SJSA1 (cell line): ENCODE results near the gene TRIM63. TPM values are rescaled to one million over a fixed set of nuclear protein-coding genes. Genes with fewer than 3 reads are reported as not detected.

Source experiments
- DNase-seq, 2 experiments: peaks; one replicate each; pipeline ENCODE4 v3.0.0-alpha.2; 2015 to 2020; ENCODE audit warnings: low spot score in 2 of 2, low read depth in 1 of 2
- H3K27ac ChIP-seq: fragments of 250-450 bp; sonication (Bioruptor Pico); 2 replicates; pipeline ENCODE4 v1.5.1; 2020; ENCODE audit warnings: mild to moderate bottlenecking, moderate library complexity
- H3K27me3 ChIP-seq: fragments of 250-450 bp; sonication (Bioruptor Pico); replicated peaks from 2 replicates; pipeline ENCODE4 v1.5.1; 2020; ENCODE audit warnings: mild to moderate bottlenecking, moderate library complexity
- H3K36me3 ChIP-seq: fragments of 250-450 bp; sonication (Bioruptor Pico); 2 replicates; pipeline ENCODE4 v1.5.1; 2020; ENCODE audit warnings: mild to moderate bottlenecking
- H3K4me1 ChIP-seq: fragments of 250-450 bp; sonication (Bioruptor Pico); replicated peaks from 2 replicates; pipeline ENCODE4 v1.6.1; 2021; ENCODE audit warnings: mild to moderate bottlenecking
- H3K4me3 ChIP-seq: fragments of 250-450 bp; sonication (Bioruptor Pico); 2 replicates; pipeline ENCODE4 v1.5.1; 2020; ENCODE audit warnings: mild to moderate bottlenecking
- H3K9me3 ChIP-seq: fragments of 250-450 bp; sonication (Bioruptor Pico); replicated peaks from 2 replicates; pipeline ENCODE4 v1.5.1; 2020; ENCODE audit warnings: mild to moderate bottlenecking
- total RNA-seq: library from RNA; depleted of rRNA; stranded (reverse); fragments of >200 nt; shearing (Covaris generic); gene quantifications from 2 replicates; pipeline ENCODE4 v1.2.3, GENCODE V29; 2014

TRIM63 gene
- total RNA-seq, 1 experiment from 2014 or later: not detected

- H3K27ac ChIP-seq: no peak overlapping the region
- H3K4me3 ChIP-seq: no peak overlapping the region
- DNase-seq: no peak
- H3K36me3 ChIP-seq: no peaks in the 10 kb centered on the region
- peaks cover 5% of the 10 kb centered on the region for H3K4me1 ChIP-seq
- peaks cover 75% of the 10 kb centered on the region for H3K27me3 ChIP-seq
- no peaks in the 10 kb centered on the region for H3K9me3 ChIP-seq
These were observed 23.0 kb downstream of the TRIM63 start for GRCh38 chr1:26044414-26044813.

DNA sequence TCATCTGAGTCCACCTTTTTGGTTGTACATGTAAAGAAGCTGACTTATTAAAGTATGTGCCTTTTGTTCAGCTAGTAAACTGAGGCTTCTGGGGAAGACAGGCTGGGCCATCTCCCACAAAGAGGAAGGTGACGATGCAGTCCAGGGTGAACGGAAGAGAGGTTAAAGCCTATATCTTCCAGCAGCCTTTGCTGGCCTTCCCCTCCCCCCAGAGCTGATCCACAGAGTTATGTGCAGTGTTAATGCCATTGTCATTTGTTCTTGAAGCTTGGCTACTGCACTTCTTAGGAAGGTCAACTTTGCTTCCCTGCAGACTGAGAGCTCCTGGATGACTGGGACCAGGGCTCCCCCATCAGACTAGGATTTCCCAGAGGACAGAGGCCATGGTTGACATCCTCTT is 23.7 kb downstream of the TRIM63 start:
- peaks cover 5% of the 10 kb centered on the region for H3K4me1 ChIP-seq
- no peak overlapping the region for H3K4me3 ChIP-seq
- no peaks in the 10 kb centered on the region for H3K36me3 ChIP-seq
- H3K9me3 ChIP-seq: no peaks in the 10 kb centered on the region
- no peak overlapping the region for H3K27ac ChIP-seq
- DNase-seq: no peak
- peaks cover 70% of the 10 kb centered on the region for H3K27me3 ChIP-seq

GRCh38 chr1:26041978-26042377 is 25.5 kb downstream of the TRIM63 start:
- Histone ChIP-seq H3K27me3 (peaks cover 53% of the 10 kb centered on the region), H3K36me3 (no peaks in the 10 kb centered on the region), H3K4me3 (no peak overlapping the region), H3K27ac (no peak overlapping the region), H3K9me3 (no peaks in the 10 kb centered on the region), H3K4me1 (peaks cover 5% of the 10 kb centered on the region)
- DNase-seq: no peak

- H3K27me3 ChIP-seq: peaks cover 48% of the 10 kb centered on the region
- no peak overlapping the region for H3K27ac ChIP-seq
- no peak for DNase-seq
- no peaks in the 10 kb centered on the region for H3K9me3 ChIP-seq
- H3K4me1 ChIP-seq: peaks cover 8% of the 10 kb centered on the region
- no peaks in the 10 kb centered on the region for H3K36me3 ChIP-seq
- H3K4me3 ChIP-seq: no peak overlapping the region
These were observed 26.0 kb downstream of the TRIM63 start for GRCh38 chr1:26041401-26041800.

DNA sequence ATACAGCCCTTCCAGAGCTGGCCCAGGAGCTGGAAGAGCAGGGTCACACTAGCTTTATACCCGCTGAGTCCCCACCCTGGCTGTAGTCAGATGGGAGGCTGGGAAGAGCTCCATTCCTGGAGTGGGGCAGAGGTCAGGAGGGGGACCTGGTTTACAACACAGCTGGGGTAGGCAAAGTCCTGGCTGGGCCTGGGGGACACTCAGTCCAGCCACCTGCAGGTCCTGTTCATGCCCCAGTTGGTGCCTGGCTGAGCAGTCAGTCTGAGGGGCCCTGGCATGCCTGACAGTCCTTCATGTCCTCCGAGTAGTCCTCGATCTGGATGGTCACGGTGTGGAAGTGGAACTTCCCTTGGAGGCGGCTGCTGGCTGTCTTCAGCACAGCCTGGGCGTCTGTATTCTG is 28.5 kb downstream of the TRIM63 start:
- DNase-seq: no peak
- no peaks in the 10 kb centered on the region for H3K9me3 ChIP-seq
- H3K27me3 ChIP-seq: peaks cover 23% of the 10 kb centered on the region
- no peak overlapping the region for H3K27ac ChIP-seq
- peaks cover 19% of the 10 kb centered on the region for H3K4me1 ChIP-seq
- H3K4me3 ChIP-seq: no peak overlapping the region
- H3K36me3 ChIP-seq: no peaks in the 10 kb centered on the region

DNA sequence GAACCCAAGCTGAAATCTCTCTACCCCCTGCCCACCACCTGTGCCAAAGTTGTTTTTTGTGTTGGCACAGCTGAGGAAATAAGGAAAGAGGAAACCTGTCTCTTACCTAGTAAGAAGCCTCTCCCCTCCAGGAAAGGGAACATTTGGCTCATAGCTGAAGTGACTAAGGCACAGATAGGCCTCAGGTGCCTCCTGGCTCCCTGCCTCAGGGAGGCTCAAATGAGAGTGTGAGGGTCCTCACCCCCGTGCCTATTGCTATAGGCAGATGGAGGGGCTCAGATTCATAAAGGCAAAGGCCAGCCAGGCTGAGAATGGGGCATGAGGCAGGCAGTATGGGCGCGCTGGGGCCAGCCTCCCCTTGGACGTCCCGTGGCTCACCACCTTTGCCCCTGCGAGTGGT is 29.0 kb downstream of the TRIM63 start:
- Histone ChIP-seq H3K4me1 (peaks cover 19% of the 10 kb centered on the region), H3K4me3 (no peak overlapping the region), H3K27ac (no peak overlapping the region), H3K9me3 (no peaks in the 10 kb centered on the region), H3K27me3 (peaks cover 18% of the 10 kb centered on the region), H3K36me3 (no peaks in the 10 kb centered on the region)
- DNase-seq: no peak

GRCh38 chr1:26037904-26038303 is 29.5 kb downstream of the TRIM63 start:
- Histone ChIP-seq H3K36me3 (no peaks in the 10 kb centered on the region), H3K4me3 (no peak overlapping the region), H3K9me3 (no peaks in the 10 kb centered on the region), H3K4me1 (peaks cover 19% of the 10 kb centered on the region), H3K27me3 (peaks cover 14% of the 10 kb centered on the region), H3K27ac (no peak overlapping the region)
- no peak for DNase-seq

- no peak for DNase-seq
- Histone ChIP-seq H3K27me3 (0 out of 2 replicates have a peak, but pooled peaks cover 4% of the 10 kb centered on the region), H3K27ac (no peak overlapping the region), H3K36me3 (no peaks in the 10 kb centered on the region), H3K9me3 (no peaks in the 10 kb centered on the region), H3K4me3 (no peak overlapping the region), H3K4me1 (peaks cover 19% of the 10 kb centered on the region)
These were observed 30.6 kb downstream of the TRIM63 start for GRCh38 chr1:26036756-26037281.

DNA sequence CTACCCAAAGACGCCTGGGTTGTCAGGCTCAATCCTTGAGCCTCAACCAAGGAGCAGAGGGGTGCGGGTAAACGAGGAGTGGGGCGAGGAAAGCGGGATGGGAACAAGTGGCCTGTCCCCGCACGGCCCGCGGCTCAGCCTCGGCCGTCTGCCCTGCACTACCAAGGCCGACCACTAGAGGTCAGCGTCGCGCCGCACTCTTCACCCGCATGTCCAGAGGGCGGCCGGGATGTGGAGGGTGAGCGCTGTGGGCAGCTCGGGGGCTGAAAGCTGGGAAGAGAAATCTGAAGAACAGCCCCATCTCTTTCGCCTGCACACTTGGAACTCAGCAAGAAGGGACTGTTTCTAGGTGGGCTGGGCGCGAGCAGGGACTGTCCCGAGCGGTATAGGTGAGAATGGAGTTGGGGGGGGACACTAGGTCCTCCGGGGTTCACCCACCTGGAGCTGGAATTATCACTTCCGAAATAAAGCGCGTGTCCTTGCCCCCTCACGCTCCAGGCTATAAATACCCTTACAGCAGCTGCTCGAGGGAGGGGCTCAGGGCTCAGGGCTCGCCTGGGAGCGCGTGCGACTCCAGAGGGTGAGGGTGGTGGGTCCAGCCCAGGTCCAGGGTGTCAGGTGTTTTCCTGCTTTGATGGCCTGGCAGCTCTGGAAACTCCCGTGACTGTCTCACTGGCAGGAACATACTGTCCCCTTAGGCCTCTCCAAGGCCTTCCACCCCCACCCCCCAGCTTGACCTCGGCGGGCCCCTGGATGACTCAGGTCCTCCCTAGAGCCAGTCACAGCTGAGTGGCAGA is 31.3 kb downstream of the TRIM63 start:
- peak; percentile 80 to 83 for DNase-seq
- H3K9me3 ChIP-seq: no peaks in the 10 kb centered on the region
- no peaks in the 10 kb centered on the region for H3K36me3 ChIP-seq
- 0 out of 2 replicates have a peak, but pooled peaks cover 4% of the 10 kb centered on the region for H3K27me3 ChIP-seq
- H3K4me3 ChIP-seq: peak overlapping the region; percentile 49
- H3K27ac ChIP-seq: no peak overlapping the region
- H3K4me1 ChIP-seq: peaks cover 19% of the 10 kb centered on the region

DNA sequence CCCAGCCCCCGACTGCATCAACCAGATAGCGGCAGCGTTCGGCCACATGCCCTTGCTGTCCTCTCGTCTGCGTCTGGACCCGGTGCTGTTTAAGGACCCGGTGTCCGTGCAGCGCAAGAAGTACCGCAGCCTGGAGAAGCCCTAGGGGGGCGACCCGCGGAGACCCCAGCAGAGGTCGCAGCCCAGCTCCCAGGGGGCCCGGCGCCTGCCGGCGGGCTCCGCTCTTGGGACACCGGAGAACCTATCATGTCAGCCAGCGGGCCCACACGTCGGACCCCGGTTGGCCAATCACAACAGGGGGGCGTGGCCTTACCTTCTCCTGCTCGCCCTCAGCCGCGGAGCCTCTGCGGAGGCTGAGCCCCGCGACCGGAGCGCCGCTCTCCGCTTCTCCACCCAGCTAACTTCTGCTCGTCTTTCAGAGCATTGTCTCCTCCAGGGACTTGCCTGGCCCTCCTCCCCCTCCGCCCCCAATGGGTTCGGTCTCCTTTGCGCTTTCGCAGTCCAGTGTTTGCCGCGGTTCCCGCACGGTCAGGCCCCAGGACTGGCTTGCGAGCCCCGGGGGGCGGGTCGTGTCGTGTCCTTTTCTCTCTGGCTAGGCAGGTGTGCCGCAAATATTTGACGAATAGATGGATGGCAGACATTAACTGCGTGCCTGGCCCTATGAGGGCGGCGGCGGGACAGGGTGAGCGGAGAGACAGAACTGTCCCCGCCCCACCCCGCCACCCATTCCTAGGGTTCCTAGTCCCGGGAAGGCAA is 32.0 kb downstream of the TRIM63 start:
- 0 out of 2 replicates have a peak, but pooled peaks cover 4% of the 10 kb centered on the region for H3K27me3 ChIP-seq
- H3K4me3 ChIP-seq: peak overlapping the region; percentile 49
- DNase-seq: peak; percentile 88 to 93
- H3K36me3 ChIP-seq: no peaks in the 10 kb centered on the region
- H3K9me3 ChIP-seq: no peaks in the 10 kb centered on the region
- H3K27ac ChIP-seq: no peak overlapping the region
- peaks cover 19% of the 10 kb centered on the region for H3K4me1 ChIP-seq

DNA sequence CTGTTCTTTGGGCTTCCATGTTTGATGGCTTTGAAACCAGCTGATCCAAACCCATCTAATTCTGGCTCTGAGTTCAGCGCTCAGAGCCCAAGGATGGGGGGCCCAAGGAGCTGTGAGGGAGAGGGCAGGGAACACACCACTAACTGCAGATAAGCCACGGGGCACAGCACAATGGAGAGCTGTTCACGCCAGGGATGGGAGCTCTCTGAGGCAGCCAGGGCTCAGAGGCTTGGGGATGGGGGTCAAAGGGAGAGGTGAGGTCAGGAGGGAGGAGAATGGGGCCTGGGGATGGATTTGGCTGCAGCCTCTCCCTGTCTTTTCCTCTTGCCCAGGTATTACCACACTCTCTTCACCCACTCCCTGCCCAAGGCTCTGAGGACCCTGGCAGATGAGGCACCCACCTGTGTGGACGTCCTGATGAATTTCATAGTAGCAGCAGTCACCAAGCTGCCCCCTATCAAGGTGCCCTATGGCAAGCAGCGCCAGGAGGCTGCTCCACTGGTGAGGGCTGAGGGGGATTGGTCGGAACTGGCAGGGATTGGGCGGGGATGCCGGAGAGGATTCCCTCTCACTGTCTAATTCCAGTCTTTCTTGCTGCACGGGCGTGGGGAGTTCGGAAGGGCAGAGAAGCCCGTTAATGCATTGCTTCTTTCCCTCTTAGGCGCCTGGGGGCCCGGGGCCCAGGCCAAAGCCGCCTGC is 32.8 kb downstream of the TRIM63 start:
- DNase-seq: no peak
- Histone ChIP-seq H3K36me3 (no peaks in the 10 kb centered on the region), H3K9me3 (no peaks in the 10 kb centered on the region), H3K4me1 (peaks cover 19% of the 10 kb centered on the region), H3K4me3 (peak overlapping the region; percentile 49), H3K27ac (no peak overlapping the region), H3K27me3 (no peaks in the 10 kb centered on the region)

DNA sequence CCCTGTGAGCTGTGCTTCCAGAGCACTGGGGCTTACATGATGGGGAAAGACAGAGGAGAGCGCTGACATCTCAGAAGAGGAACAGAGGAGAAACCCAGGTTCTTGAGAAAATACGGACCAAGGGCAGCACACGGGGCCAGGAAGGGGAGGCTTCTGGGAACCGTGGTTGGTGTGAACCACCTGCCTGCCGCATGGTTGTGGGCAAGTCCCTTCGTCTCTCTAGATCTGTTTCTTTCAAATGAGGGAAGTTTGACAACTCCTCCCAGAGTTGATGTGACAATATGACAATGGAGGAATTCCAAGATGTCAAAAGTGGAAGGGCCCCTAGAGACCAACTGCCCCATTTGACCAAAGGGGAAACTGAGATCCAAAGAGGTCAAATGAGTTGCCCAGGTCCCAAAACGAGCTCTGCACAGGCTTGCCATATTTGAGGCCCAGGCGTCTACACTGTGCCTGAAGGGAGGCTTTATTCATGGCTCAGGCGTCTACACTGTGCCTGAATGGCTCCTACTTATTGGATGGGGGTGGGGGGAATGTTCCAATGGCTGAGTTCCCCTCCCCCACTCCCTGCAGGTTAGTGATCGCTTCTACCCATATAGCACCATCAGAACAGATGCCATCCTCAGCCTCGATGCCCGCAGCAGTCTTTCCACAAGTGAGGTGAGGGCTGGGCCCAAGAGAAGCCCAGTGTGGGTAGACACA is 34.6 kb downstream of the TRIM63 start:
- Histone ChIP-seq H3K27me3 (no peaks in the 10 kb centered on the region), H3K4me3 (no peak overlapping the region), H3K36me3 (no peaks in the 10 kb centered on the region), H3K4me1 (peaks cover 19% of the 10 kb centered on the region), H3K27ac (no peak overlapping the region), H3K9me3 (no peaks in the 10 kb centered on the region)
- DNase-seq: no peak

- Histone ChIP-seq H3K9me3 (no peaks in the 10 kb centered on the region), H3K36me3 (no peaks in the 10 kb centered on the region), H3K4me1 (peaks cover 19% of the 10 kb centered on the region), H3K4me3 (no peak overlapping the region), H3K27me3 (no peaks in the 10 kb centered on the region), H3K27ac (no peak overlapping the region)
- DNase-seq: no peak
These were observed 35.7 kb downstream of the TRIM63 start for GRCh38 chr1:26031611-26032220.
